ENCODE data around the gene TRIM44.

DNA sequence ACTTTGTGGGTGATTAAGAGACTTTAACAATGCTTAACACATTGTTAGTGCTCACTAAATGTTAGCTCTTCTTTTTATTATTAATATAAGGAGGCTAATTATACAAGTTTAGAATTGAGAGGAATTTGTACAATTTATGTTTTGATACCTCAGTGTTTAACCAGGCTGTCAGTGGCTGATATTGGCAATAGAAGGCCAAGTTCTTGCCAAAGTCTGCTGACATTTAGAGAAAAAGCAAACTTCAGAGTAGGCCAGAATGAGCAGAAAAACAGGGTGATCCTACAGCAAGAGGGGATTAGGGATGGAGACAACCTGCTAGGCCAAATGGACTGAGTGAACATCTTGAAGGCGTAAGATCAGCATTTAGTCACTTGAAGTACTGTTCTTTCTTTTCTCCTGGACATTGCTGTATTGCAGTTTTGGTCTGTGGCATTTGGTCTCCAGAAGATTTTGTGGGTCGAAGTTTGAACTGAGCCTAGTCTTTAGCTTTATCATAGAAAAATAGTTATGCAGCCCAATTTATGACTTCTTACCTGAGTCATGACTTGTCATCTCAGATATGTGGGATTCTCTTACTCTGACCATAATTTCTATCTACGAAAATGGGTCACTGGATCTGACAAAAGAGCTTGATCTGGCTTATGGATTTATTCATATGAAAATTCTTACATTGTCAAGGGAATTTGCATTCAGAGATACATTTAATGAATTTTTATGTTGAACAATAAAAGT lies 9.0 kb downstream of the TRIM44 start:
- TF ChIP-seq POLR2A (IDR thresholded peaks at IDR 0.05; ENCODE audit: low read depth, low read length) (no peak), POLR2AphosphoS5 (IDR thresholded peaks at IDR 0.05; ENCODE audit: low read depth, low read length) (no peak), SPI1 (IDR thresholded peaks at IDR 0.05; ENCODE audit: low read depth, low read length) (no peak), TAF1 (IDR thresholded peaks at IDR 0.05; ENCODE audit: low read depth, low read length) (no peak), PAX5 (IDR thresholded peaks at IDR 0.05; ENCODE audit: insufficient read depth, low read length, severe bottlenecking) (no peak), POU2F2 (IDR thresholded peaks at IDR 0.05; ENCODE audit: low read depth, low read length) (no peak)

Measured in GM12891 (cell line).